HG03280 (cell line): ENCODE measurements around the gene EME1.

Source experiments
- ATAC-seq: cut with Tn5 transposase; IDR thresholded peaks from one replicate; pipeline ENCODE4 v1.9.1; 2021; ENCODE audit warnings: mild to moderate bottlenecking, moderate library complexity; ENCODE audit not compliant: unreplicated experiment

Gene EME1

GRCh38 chr17:50347894-50348291 is 25.1 kb upstream of the EME1 start:
- no peak for ATAC-seq

GRCh38 chr17:50348522-50349242 is 24.3 kb upstream of the EME1 start:
- no peak for ATAC-seq

GRCh38 chr17:50349243-50349600 is 23.8 kb upstream of the EME1 start:
- no peak for ATAC-seq

- ATAC-seq: no peak
These were observed 22.3 kb upstream of the EME1 start for GRCh38 chr17:50350733-50351132.

GRCh38 chr17:50352072-50352692 is 20.8 kb upstream of the EME1 start:
- no peak for ATAC-seq

- ATAC-seq: no peak
These were observed 20.1 kb upstream of the EME1 start for GRCh38 chr17:50352693-50353599.

GRCh38 chr17:50353600-50354195 is 19.3 kb upstream of the EME1 start:
- ATAC-seq: no peak

GRCh38 chr17:50354198-50354597 is 18.8 kb upstream of the EME1 start:
- ATAC-seq: no peak

GRCh38 chr17:50354776-50355175 is 18.3 kb upstream of the EME1 start:
- no peak for ATAC-seq

GRCh38 chr17:50355336-50355700 is 17.7 kb upstream of the EME1 start:
- no peak for ATAC-seq

GRCh38 chr17:50355701-50356341 is 17.2 kb upstream of the EME1 start:
- no peak for ATAC-seq

- ATAC-seq: no peak
These were observed 16.6 kb upstream of the EME1 start for GRCh38 chr17:50356418-50356817.

- no peak for ATAC-seq
These were observed 16.0 kb upstream of the EME1 start for GRCh38 chr17:50356892-50357510.

- ATAC-seq: no peak
These were observed 14.9 kb upstream of the EME1 start for GRCh38 chr17:50358177-50358576.

GRCh38 chr17:50359005-50359699 is 13.9 kb upstream of the EME1 start:
- ATAC-seq: no peak

- no peak for ATAC-seq
These were observed 13.0 kb upstream of the EME1 start for GRCh38 chr17:50359998-50360461.

- ATAC-seq: no peak
These were observed 12.4 kb upstream of the EME1 start for GRCh38 chr17:50360486-50361115.

- ATAC-seq: no peak
These were observed 11.2 kb upstream of the EME1 start for GRCh38 chr17:50361561-50362480.
